IMR-90 (cell line): ENCODE data around the gene STX17.

Experiments
- NFE2L2 ChIP-seq: fragments of 150-350 bp; IDR thresholded peaks from 2 replicates; pipeline ENCODE4 v1.6.1; 2016; ENCODE audit warnings: low read depth, mild to moderate bottlenecking, low read length
- POLR2A ChIP-seq: IDR thresholded peaks from 2 replicates; pipeline ENCODE4 v1.6.1; 2012; ENCODE audit warnings: mild to moderate bottlenecking, low read depth, low read length
- RFX5 ChIP-seq: IDR thresholded peaks from 2 replicates; pipeline ENCODE4 v1.8.0; 2012; ENCODE audit warnings: low read depth, mild to moderate bottlenecking, low read length, moderate library complexity
- USF2 ChIP-seq: fragments of 150-350 bp; IDR thresholded peaks from 2 replicates; pipeline ENCODE4 v1.6.1; 2017; ENCODE audit warnings: mild to moderate bottlenecking, antibody characterized with exemption, low read length, low read depth
- TF ChIP-seq, protein P1 (sequence below): conservative IDR thresholded peaks from 2 replicates; pipeline ENCODE4 v1.5.1; 2012; ENCODE audit warnings: mild to moderate bottlenecking, low read depth, low read length, improper control_type of control experiment

DNA sequence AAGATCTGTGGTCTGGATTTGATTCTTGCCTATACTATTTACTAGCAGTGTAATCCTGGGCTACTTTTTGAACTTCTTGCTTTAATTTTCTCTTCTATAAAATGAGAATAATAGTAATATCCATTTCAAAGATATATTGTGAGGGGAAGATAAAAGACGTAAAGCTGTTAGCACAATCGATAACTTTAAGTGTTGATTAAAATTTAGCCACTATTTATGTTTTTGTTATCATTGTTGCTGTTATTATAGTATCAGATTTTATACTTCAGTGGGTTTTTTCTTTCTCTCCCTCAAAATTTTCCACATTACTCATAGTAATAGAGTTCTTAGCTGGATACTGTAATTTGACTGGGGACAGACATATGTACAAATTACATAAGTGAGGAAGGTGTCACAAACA lies 42.0 kb downstream of the STX17 start:
- no peak for TF ChIP-seq POLR2A
- TF ChIP-seq, protein P1, sequence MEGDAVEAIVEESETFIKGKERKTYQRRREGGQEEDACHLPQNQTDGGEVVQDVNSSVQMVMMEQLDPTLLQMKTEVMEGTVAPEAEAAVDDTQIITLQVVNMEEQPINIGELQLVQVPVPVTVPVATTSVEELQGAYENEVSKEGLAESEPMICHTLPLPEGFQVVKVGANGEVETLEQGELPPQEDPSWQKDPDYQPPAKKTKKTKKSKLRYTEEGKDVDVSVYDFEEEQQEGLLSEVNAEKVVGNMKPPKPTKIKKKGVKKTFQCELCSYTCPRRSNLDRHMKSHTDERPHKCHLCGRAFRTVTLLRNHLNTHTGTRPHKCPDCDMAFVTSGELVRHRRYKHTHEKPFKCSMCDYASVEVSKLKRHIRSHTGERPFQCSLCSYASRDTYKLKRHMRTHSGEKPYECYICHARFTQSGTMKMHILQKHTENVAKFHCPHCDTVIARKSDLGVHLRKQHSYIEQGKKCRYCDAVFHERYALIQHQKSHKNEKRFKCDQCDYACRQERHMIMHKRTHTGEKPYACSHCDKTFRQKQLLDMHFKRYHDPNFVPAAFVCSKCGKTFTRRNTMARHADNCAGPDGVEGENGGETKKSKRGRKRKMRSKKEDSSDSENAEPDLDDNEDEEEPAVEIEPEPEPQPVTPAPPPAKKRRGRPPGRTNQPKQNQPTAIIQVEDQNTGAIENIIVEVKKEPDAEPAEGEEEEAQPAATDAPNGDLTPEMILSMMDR: no peak
- TF ChIP-seq USF2: no peak
- TF ChIP-seq NFE2L2: no peak
- no peak for TF ChIP-seq RFX5
